Measurements from ENCODE around the gene KRTAP22-2.

DNA sequence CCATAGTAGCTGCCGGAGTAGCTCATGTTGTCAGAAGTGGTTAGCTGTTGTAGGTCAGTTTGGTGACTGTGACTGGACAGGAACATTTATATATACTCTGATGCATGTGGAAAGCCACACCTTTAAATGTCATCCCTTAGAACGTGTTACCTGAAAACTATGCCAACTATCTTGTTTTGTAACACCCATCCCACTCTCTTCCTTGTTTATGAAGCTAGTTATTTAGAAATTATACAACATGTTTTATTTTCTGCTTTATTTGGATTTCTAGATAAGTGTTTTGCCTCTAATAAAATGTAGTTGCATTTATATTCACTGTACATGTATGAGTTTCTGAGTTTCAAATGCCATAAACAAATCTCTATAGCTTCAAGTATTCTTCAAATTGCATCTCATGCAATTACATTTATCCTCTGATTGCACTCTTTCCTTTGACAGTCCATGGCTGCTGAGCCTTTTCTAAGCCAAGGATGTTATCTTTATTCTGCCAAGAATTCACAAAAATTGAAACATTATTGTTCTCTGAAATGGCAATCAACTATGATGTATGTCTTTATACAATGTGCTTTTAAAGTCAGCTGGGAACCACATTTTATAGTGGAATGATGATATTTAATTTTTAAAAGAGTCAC lies 28.8 kb downstream of the KRTAP22-2 start, which contains the start of gene KRTAP19-7:
- TF ChIP-seq, protein P1, sequence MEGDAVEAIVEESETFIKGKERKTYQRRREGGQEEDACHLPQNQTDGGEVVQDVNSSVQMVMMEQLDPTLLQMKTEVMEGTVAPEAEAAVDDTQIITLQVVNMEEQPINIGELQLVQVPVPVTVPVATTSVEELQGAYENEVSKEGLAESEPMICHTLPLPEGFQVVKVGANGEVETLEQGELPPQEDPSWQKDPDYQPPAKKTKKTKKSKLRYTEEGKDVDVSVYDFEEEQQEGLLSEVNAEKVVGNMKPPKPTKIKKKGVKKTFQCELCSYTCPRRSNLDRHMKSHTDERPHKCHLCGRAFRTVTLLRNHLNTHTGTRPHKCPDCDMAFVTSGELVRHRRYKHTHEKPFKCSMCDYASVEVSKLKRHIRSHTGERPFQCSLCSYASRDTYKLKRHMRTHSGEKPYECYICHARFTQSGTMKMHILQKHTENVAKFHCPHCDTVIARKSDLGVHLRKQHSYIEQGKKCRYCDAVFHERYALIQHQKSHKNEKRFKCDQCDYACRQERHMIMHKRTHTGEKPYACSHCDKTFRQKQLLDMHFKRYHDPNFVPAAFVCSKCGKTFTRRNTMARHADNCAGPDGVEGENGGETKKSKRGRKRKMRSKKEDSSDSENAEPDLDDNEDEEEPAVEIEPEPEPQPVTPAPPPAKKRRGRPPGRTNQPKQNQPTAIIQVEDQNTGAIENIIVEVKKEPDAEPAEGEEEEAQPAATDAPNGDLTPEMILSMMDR (tag by site-specific recombination; IDR thresholded peaks at IDR 0.05) = no peak
- no peak for TF ChIP-seq GLIS1 (tag by site-specific recombination; IDR thresholded peaks at IDR 0.05)
- TF ChIP-seq, protein P2, sequence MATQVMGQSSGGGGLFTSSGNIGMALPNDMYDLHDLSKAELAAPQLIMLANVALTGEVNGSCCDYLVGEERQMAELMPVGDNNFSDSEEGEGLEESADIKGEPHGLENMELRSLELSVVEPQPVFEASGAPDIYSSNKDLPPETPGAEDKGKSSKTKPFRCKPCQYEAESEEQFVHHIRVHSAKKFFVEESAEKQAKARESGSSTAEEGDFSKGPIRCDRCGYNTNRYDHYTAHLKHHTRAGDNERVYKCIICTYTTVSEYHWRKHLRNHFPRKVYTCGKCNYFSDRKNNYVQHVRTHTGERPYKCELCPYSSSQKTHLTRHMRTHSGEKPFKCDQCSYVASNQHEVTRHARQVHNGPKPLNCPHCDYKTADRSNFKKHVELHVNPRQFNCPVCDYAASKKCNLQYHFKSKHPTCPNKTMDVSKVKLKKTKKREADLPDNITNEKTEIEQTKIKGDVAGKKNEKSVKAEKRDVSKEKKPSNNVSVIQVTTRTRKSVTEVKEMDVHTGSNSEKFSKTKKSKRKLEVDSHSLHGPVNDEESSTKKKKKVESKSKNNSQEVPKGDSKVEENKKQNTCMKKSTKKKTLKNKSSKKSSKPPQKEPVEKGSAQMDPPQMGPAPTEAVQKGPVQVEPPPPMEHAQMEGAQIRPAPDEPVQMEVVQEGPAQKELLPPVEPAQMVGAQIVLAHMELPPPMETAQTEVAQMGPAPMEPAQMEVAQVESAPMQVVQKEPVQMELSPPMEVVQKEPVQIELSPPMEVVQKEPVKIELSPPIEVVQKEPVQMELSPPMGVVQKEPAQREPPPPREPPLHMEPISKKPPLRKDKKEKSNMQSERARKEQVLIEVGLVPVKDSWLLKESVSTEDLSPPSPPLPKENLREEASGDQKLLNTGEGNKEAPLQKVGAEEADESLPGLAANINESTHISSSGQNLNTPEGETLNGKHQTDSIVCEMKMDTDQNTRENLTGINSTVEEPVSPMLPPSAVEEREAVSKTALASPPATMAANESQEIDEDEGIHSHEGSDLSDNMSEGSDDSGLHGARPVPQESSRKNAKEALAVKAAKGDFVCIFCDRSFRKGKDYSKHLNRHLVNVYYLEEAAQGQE (tag by site-specific recombination; IDR thresholded peaks at IDR 0.05) = no peak
- no peak for TF ChIP-seq ZFP3 (tag by site-specific recombination; IDR thresholded peaks at IDR 0.05; ENCODE audit: low read depth)
- TF ChIP-seq, protein P3, sequence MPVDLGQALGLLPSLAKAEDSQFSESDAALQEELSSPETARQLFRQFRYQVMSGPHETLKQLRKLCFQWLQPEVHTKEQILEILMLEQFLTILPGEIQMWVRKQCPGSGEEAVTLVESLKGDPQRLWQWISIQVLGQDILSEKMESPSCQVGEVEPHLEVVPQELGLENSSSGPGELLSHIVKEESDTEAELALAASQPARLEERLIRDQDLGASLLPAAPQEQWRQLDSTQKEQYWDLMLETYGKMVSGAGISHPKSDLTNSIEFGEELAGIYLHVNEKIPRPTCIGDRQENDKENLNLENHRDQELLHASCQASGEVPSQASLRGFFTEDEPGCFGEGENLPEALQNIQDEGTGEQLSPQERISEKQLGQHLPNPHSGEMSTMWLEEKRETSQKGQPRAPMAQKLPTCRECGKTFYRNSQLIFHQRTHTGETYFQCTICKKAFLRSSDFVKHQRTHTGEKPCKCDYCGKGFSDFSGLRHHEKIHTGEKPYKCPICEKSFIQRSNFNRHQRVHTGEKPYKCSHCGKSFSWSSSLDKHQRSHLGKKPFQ (tag by site-specific recombination; IDR thresholded peaks at IDR 0.05) = no peak
- TF ChIP-seq KLF16 (tag by site-specific recombination; IDR thresholded peaks at IDR 0.05) = no peak
- no peak for TF ChIP-seq YY1 (tag by site-specific recombination; IDR thresholded peaks at IDR 0.05)
- no peak for TF ChIP-seq ZNF473 (tag by site-specific recombination; IDR thresholded peaks at IDR 0.05)
- TF ChIP-seq, protein P4, sequence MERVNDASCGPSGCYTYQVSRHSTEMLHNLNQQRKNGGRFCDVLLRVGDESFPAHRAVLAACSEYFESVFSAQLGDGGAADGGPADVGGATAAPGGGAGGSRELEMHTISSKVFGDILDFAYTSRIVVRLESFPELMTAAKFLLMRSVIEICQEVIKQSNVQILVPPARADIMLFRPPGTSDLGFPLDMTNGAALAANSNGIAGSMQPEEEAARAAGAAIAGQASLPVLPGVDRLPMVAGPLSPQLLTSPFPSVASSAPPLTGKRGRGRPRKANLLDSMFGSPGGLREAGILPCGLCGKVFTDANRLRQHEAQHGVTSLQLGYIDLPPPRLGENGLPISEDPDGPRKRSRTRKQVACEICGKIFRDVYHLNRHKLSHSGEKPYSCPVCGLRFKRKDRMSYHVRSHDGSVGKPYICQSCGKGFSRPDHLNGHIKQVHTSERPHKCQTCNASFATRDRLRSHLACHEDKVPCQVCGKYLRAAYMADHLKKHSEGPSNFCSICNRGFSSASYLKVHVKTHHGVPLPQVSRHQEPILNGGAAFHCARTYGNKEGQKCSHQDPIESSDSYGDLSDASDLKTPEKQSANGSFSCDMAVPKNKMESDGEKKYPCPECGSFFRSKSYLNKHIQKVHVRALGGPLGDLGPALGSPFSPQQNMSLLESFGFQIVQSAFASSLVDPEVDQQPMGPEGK (tag by site-specific recombination; IDR thresholded peaks at IDR 0.05) = no peak
- TF ChIP-seq, protein P5, sequence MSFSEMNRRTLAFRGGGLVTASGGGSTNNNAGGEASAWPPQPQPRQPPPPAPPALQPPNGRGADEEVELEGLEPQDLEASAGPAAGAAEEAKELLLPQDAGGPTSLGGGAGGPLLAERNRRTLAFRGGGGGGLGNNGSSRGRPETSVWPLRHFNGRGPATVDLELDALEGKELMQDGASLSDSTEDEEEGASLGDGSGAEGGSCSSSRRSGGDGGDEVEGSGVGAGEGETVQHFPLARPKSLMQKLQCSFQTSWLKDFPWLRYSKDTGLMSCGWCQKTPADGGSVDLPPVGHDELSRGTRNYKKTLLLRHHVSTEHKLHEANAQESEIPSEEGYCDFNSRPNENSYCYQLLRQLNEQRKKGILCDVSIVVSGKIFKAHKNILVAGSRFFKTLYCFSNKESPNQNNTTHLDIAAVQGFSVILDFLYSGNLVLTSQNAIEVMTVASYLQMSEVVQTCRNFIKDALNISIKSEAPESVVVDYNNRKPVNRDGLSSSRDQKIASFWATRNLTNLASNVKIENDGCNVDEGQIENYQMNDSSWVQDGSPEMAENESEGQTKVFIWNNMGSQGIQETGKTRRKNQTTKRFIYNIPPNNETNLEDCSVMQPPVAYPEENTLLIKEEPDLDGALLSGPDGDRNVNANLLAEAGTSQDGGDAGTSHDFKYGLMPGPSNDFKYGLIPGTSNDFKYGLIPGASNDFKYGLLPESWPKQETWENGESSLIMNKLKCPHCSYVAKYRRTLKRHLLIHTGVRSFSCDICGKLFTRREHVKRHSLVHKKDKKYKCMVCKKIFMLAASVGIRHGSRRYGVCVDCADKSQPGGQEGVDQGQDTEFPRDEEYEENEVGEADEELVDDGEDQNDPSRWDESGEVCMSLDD (tag by site-specific recombination; IDR thresholded peaks at IDR 0.05) = no peak
- TF ChIP-seq, protein P6, sequence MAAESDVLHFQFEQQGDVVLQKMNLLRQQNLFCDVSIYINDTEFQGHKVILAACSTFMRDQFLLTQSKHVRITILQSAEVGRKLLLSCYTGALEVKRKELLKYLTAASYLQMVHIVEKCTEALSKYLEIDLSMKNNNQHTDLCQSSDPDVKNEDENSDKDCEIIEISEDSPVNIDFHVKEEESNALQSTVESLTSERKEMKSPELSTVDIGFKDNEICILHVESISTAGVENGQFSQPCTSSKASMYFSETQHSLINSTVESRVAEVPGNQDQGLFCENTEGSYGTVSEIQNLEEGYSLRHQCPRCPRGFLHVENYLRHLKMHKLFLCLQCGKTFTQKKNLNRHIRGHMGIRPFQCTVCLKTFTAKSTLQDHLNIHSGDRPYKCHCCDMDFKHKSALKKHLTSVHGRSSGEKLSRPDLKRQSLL (tag by site-specific recombination; IDR thresholded peaks at IDR 0.05) = no peak
- TF ChIP-seq, protein P7, sequence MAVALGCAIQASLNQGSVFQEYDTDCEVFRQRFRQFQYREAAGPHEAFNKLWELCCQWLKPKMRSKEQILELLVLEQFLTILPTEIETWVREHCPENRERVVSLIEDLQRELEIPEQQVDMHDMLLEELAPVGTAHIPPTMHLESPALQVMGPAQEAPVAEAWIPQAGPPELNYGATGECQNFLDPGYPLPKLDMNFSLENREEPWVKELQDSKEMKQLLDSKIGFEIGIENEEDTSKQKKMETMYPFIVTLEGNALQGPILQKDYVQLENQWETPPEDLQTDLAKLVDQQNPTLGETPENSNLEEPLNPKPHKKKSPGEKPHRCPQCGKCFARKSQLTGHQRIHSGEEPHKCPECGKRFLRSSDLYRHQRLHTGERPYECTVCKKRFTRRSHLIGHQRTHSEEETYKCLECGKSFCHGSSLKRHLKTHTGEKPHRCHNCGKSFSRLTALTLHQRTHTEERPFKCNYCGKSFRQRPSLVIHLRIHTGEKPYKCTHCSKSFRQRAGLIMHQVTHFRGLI (tag by site-specific recombination; IDR thresholded peaks at IDR 0.05) = no peak
- no peak for TF ChIP-seq TCF7L2 (IDR thresholded peaks at IDR 0.05; ENCODE audit: borderline replicate concordance, low read depth, low read length)
- TF ChIP-seq, protein P8, sequence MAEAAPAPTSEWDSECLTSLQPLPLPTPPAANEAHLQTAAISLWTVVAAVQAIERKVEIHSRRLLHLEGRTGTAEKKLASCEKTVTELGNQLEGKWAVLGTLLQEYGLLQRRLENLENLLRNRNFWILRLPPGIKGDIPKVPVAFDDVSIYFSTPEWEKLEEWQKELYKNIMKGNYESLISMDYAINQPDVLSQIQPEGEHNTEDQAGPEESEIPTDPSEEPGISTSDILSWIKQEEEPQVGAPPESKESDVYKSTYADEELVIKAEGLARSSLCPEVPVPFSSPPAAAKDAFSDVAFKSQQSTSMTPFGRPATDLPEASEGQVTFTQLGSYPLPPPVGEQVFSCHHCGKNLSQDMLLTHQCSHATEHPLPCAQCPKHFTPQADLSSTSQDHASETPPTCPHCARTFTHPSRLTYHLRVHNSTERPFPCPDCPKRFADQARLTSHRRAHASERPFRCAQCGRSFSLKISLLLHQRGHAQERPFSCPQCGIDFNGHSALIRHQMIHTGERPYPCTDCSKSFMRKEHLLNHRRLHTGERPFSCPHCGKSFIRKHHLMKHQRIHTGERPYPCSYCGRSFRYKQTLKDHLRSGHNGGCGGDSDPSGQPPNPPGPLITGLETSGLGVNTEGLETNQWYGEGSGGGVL (tag by site-specific recombination; IDR thresholded peaks at IDR 0.05) = no peak

Measured in HEK293 (cell line).